ENCODE measurements around the gene FAM72A.

The FAM72A gene

GRCh38 chr1:206167350-206168029 is 35.1 kb downstream of the FAM72A start:
- DNase-seq, result peak; percentile 8

GRCh38 chr1:206145771-206146290 is 56.8 kb downstream of the FAM72A start:
- no peak for DNase-seq

- no peak for DNase-seq
Measured at GRCh38 chr1:206144605-206145004, 58.0 kb downstream of the FAM72A start.

GRCh38 chr1:206143537-206144172 is 59.0 kb downstream of the FAM72A start:
- no peak for DNase-seq

- DNase-seq, result no peak
Measured at GRCh38 chr1:206142770-206143169, 59.9 kb downstream of the FAM72A start.

GRCh38 chr1:206142011-206142410 is 60.6 kb downstream of the FAM72A start:
- no peak for DNase-seq

- no peak for DNase-seq
Measured at GRCh38 chr1:206136241-206136640, 66.4 kb downstream of the FAM72A start.
